Measurements from ENCODE around the gene PADI3.

DNA sequence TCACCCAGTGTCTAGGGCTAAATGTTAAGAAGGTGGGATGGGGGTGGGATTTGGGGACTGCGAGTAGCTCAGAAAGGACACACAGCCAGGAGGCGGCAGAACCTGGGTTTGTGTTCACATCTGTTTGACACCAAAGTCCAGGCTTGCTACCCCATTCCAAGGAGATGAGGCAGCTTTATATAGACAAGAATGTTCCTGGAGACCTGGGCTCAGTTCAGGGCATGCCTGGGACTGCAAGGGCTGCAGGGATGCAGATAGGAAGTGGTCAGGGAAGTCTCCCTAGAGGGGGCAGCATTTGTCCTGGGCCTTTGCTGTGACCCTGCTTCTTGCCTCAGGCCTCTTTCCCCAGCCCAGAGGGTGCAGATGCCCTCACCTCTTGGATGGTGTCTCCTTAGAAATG, 16.3 kb downstream of the PADI3 start:
- TF ChIP-seq CTCF (conservative IDR thresholded peaks at IDR 0.05 in 1 of 2, IDR thresholded peaks at IDR 0.05 in 1 of 2; ENCODE audit: low read depth in 1 of 2, low read length in 2 of 2) (no peak), EZH2 (IDR thresholded peaks at IDR 0.05; ENCODE audit: low read length, missing control alignments) (no peak)
